Liver (tissue), 9 donors: ENCODE data around the gene FASTK. TPM values are rescaled to one million over a fixed set of nuclear protein-coding genes. Genes with fewer than 3 reads are reported as not detected.

Source experiments
- DNase-seq: peaks from one replicate; pipeline ENCODE4 v3.0.0-alpha.2; 2017; ENCODE audit warnings: low spot score
- H3K27ac ChIP-seq, 2 donors: one replicate each; pipeline ENCODE4 v1.7.0; 2013; ENCODE audit warnings: inconsistent platforms in 2 of 2, low read length in 2 of 2, control low read depth in 1 of 2, low read depth in 1 of 2, mild to moderate bottlenecking in 1 of 2
- H3K27me3 ChIP-seq, 4 donors: one replicate each; pipeline versions ENCODE4 v1.6.1 to v1.7.0; 2013; ENCODE audit warnings: low read length in 3 of 4, inconsistent platforms in 1 of 4, mild to moderate bottlenecking in 1 of 4, moderate library complexity in 1 of 4; ENCODE audit not compliant: control insufficient read depth in 4 of 4, insufficient read depth in 4 of 4
- H3K36me3 ChIP-seq, 4 donors: one replicate each; pipeline versions ENCODE4 v1.6.1 to v1.7.0; 2013; ENCODE audit warnings: low read length in 3 of 4, mild to moderate bottlenecking in 3 of 4, low read depth in 1 of 4, moderate library complexity in 1 of 4; ENCODE audit not compliant: control insufficient read depth in 4 of 4, insufficient read depth in 3 of 4
- H3K4me1 ChIP-seq, 4 donors: one replicate each; pipeline versions ENCODE4 v1.6.1 to v1.7.0; 2013; ENCODE audit warnings: low read length in 3 of 4, mild to moderate bottlenecking in 3 of 4, moderate library complexity in 1 of 4; ENCODE audit not compliant: control insufficient read depth in 4 of 4, insufficient read depth in 4 of 4
- H3K4me3 ChIP-seq, 3 donors: one replicate each; pipeline versions ENCODE4 v1.6.1 to v1.7.0; 2013; ENCODE audit warnings: low read length in 3 of 3, control low read depth in 1 of 3, low read depth in 1 of 3, mild to moderate bottlenecking in 1 of 3
- H3K9ac ChIP-seq, 2 donors: one replicate each; pipeline ENCODE4 v1.7.0; 2013; ENCODE audit warnings: low read length in 2 of 2, mild to moderate bottlenecking in 2 of 2, moderate library complexity in 2 of 2, control low read depth in 1 of 2, low read depth in 1 of 2
- H3K9me3 ChIP-seq, 4 donors: one replicate each; pipeline versions ENCODE4 v1.6.1 to v1.7.0; 2013; ENCODE audit warnings: low read length in 3 of 4; ENCODE audit not compliant: control insufficient read depth in 4 of 4
- ATF3 ChIP-seq: IDR thresholded peaks from 2 replicates; pipeline ENCODE4 v1.6.1; 2016; ENCODE audit warnings: antibody characterized with exemption
- CTCF ChIP-seq: fragments of 150-350 bp; IDR thresholded peaks from 2 replicates; pipeline ENCODE4 v1.5.1; 2017; ENCODE audit warnings: improper control_type of control experiment, low read depth, low read length; ENCODE audit not compliant: missing input control
- EGR1 ChIP-seq, 2 donors: IDR thresholded peaks; 2 replicates each; pipeline ENCODE4 v1.6.1; 2016 to 2018; ENCODE audit warnings: antibody characterized with exemption in 2 of 2, low read depth in 2 of 2
- FOXA1 ChIP-seq: IDR thresholded peaks from 2 replicates; pipeline ENCODE4 v1.6.1; 2016; ENCODE audit warnings: antibody characterized with exemption
- FOXA2 ChIP-seq: IDR thresholded peaks from 2 replicates; pipeline ENCODE4 v1.6.1; 2016; ENCODE audit warnings: antibody characterized with exemption
- GABPA ChIP-seq, 2 donors: IDR thresholded peaks in 1 of 2; conservative IDR thresholded peaks in 1 of 2; 2 replicates each; pipeline ENCODE4 v1.6.1; 2016; ENCODE audit warnings: antibody characterized with exemption in 2 of 2, mild to moderate bottlenecking in 1 of 2, moderate library complexity in 1 of 2
- HNF4A ChIP-seq, 2 donors: conservative IDR thresholded peaks; 2 replicates each; pipeline ENCODE4 v1.6.1; 2016; ENCODE audit warnings: antibody characterized with exemption in 2 of 2, mild to moderate bottlenecking in 2 of 2
- HNF4G ChIP-seq: IDR thresholded peaks from 2 replicates; pipeline ENCODE4 v1.6.1; 2016; ENCODE audit warnings: antibody characterized with exemption
- JUND ChIP-seq, 2 donors: IDR thresholded peaks; 2 replicates each; pipeline ENCODE4 v1.6.1; 2016; ENCODE audit warnings: antibody characterized with exemption in 2 of 2
- MAX ChIP-seq: IDR thresholded peaks from 2 replicates; pipeline ENCODE4 v1.6.1; 2016; ENCODE audit warnings: antibody characterized with exemption
- NR2F2 ChIP-seq: IDR thresholded peaks from 2 replicates; pipeline ENCODE4 v1.6.1; 2016; ENCODE audit warnings: antibody characterized with exemption
- RAD21 ChIP-seq, 2 donors: IDR thresholded peaks; 2 replicates each; pipeline ENCODE4 v1.6.1; 2016; ENCODE audit warnings: antibody characterized with exemption in 2 of 2, mild to moderate bottlenecking in 2 of 2
- REST ChIP-seq: IDR thresholded peaks from 2 replicates; pipeline ENCODE4 v1.6.1; 2016; ENCODE audit warnings: antibody characterized with exemption, mild to moderate bottlenecking
- RXRA ChIP-seq, 2 donors: IDR thresholded peaks; 2 replicates each; pipeline ENCODE4 v1.6.1; 2017 to 2018; ENCODE audit warnings: antibody characterized with exemption in 2 of 2, mild to moderate bottlenecking in 1 of 2
- SP1 ChIP-seq: IDR thresholded peaks from 2 replicates; pipeline ENCODE4 v1.6.1; 2018; ENCODE audit warnings: antibody characterized with exemption, mild to moderate bottlenecking
- TAF1 ChIP-seq: conservative IDR thresholded peaks from 2 replicates; pipeline ENCODE4 v1.6.1; 2016; ENCODE audit warnings: antibody characterized with exemption, mild to moderate bottlenecking
- YY1 ChIP-seq: IDR thresholded peaks from 2 replicates; pipeline ENCODE4 v1.6.1; 2016; ENCODE audit warnings: antibody characterized with exemption, mild to moderate bottlenecking
- ZBTB33 ChIP-seq: IDR thresholded peaks from 2 replicates; pipeline ENCODE4 v1.6.1; 2016; ENCODE audit warnings: antibody characterized with exemption
- WGBS: extraction: QIAGEN DNeasy Blood & Tissue Kit; methylation state at CpG from one replicate; pipeline ENCODE4 v1.1.7; 2013; 5-methylcytosine and 5-hydroxymethylcytosine counted together
- polyA plus RNA-seq, 2 donors: library from polyadenylated mRNA; stranded (reverse) in 1 of 2; unstranded in 1 of 2; fragments of 200-250 nt in 1 of 2; fragments of >200 nt in 1 of 2; fragmentation: Nextera tagmentation in 1 of 2; extraction: Ambion mirVana in 1 of 2; gene quantifications; one replicate each; pipeline versions ENCODE4 v1.2.1 to v1.2.3, GENCODE V29; 2013 to 2015
- total RNA-seq, 2 donors: library from RNA; depleted of rRNA; stranded (reverse); fragments of >200 nt; gene quantifications; one replicate each; pipeline ENCODE4 v1.2.3, GENCODE V29; 2014
- donor health status: healthy.
- donor health status: healthy.
- donor health status: healthy.
- donor health status: healthy.
- donor health status: healthy.

FASTK gene
- total and polyA plus RNA-seq, 4 donors = 31.1 to 62.8 (median 43.7) TPM

- DNase-seq = no peak
Measured at GRCh38 chr7:151070574-151070960, 10.0 kb downstream of the FASTK start.

GRCh38 chr7:151069841-151070573 is 10.6 kb downstream of the FASTK start:
- Histone ChIP-seq H3K4me3 (no peak overlapping the region), H3K9ac (no peak overlapping the region), H3K27ac (no peak overlapping the region), H3K9me3 (no peaks in the 10 kb centered on the region), H3K27me3 (no peaks in the 10 kb centered on the region), H3K36me3 (peaks cover 46 to 88% (median 50%) of the 10 kb centered on the region in 4 donors), H3K4me1 (peaks cover 0 to 5% (median 1%) of the 10 kb centered on the region in 4 donors)
- DNase-seq = no peak
- WGBS = 94% methylated on average over 17 of the region's 17 CpGs
- TF ChIP-seq CTCF (no peak), EGR1 (IDR thresholded peaks at IDR 0.05; ENCODE audit: low read depth in 2 of 2) (no peak), HNF4A (conservative IDR thresholded peaks at IDR 0.05) (no peak), NR2F2 (no peak), JUND (IDR thresholded peaks at IDR 0.05) (no peak), SP1 (no peak), ATF3 (no peak), ZBTB33 (no peak), HNF4G (no peak), YY1 (no peak), RXRA (IDR thresholded peaks at IDR 0.05) (no peak), GABPA (IDR thresholded peaks at IDR 0.05 in 1 of 2, conservative IDR thresholded peaks at IDR 0.05 in 1 of 2) (no peak), MAX (no peak), FOXA2 (no peak), TAF1 (no peak), REST (no peak), FOXA1 (no peak), RAD21 (IDR thresholded peaks at IDR 0.05) (no peak)

More at GRCh38 chr7:151070574-151070960, 10.0 kb downstream of the FASTK start:
- TF ChIP-seq HNF4A (conservative IDR thresholded peaks at IDR 0.05) (no peak), ATF3 (no peak), NR2F2 (no peak), TAF1 (no peak)
- H3K9me3 ChIP-seq = no peaks in the 10 kb centered on the region
- WGBS = 94% methylated on average over 15 of the region's 15 CpGs
- peaks cover 46 to 91% (median 50%) of the 10 kb centered on the region in 4 donors for H3K36me3 ChIP-seq
- H3K27ac ChIP-seq = no peak overlapping the region
- H3K27me3 ChIP-seq = no peaks in the 10 kb centered on the region
- no peak overlapping the region for H3K9ac ChIP-seq
- H3K4me3 ChIP-seq = no peak overlapping the region
- peaks cover 0 to under 1% (median 0%) of the 10 kb centered on the region in 4 donors for H3K4me1 ChIP-seq
